ENCODE data around the gene PLXNB3. TPM values are rescaled to one million over a fixed set of nuclear protein-coding genes. Genes with fewer than 3 reads are reported as not detected.

PLXNB3 gene
- total and polyA plus RNA-seq, 10 donors = 0.48 to 2.8 (median 1.5) TPM

- 60 to 89% (median 85%) methylated on average over 1 to 8 of the region's 8 CpGs for WGBS, 5 donors
- no peak for DNase-seq
- TF ChIP-seq POLR2AphosphoS5 (IDR thresholded peaks at IDR 0.05) (peak in 1 of 3 donors; percentile 48), POLR2A (IDR thresholded peaks at IDR 0.05) (no peak), CTCF (IDR thresholded peaks at IDR 0.05 in 8 of 11, conservative IDR thresholded peaks at IDR 0.05 in 3 of 11) (no peak)
Observed at GRCh38 chrX:153801669-153802068, 37.6 kb downstream of the PLXNB3 start.

GRCh38 chrX:153802513-153803045, 38.5 kb downstream of the PLXNB3 start:
- TF ChIP-seq POLR2AphosphoS5 (IDR thresholded peaks at IDR 0.05) = no peak
- TF ChIP-seq POLR2A (IDR thresholded peaks at IDR 0.05) = no peak
- TF ChIP-seq CTCF (IDR thresholded peaks at IDR 0.05 in 8 of 11, conservative IDR thresholded peaks at IDR 0.05 in 3 of 11) = no peak
- Histone ChIP-seq H3K4me3 (no peak overlapping the region), H3K27ac (no peak overlapping the region), H3K9me3 (peaks cover 0 to 4% (median 0%) of the 10 kb centered on the region in 8 donors), H3K36me3 (peaks cover 0 to 20% (median 11%) of the 10 kb centered on the region in 6 donors), H3K27me3 (replicated peaks in 1 of 7) (peaks cover 0 to 4% (median 0%) of the 10 kb centered on the region in 7 donors), H3K4me1 (peaks cover 0 to under 1% (median 0%) of the 10 kb centered on the region in 6 donors)
- intact Hi-C loops (cut with DNase I; ENCODE audit: low total_unique reads) = no loop called here
- DNase-seq = no peak
- WGBS, 5 donors = 25 to 71% (median 64%) methylated on average over 11 to 14 of the region's 14 CpGs

More at GRCh38 chrX:153801669-153802068, 37.6 kb downstream of the PLXNB3 start:
- H3K9me3 ChIP-seq = peaks cover 0 to 4% (median 0%) of the 10 kb centered on the region in 8 donors
- no peak overlapping the region for H3K4me3 ChIP-seq
- H3K4me1 ChIP-seq = peaks cover 0 to 10% (median under 1%) of the 10 kb centered on the region in 6 donors
- peaks cover 0 to 29% (median 19%) of the 10 kb centered on the region in 6 donors for H3K36me3 ChIP-seq
- H3K27me3 ChIP-seq (replicated peaks in 1 of 7) = peaks cover 0 to 4% (median 0%) of the 10 kb centered on the region in 7 donors
- H3K27ac ChIP-seq = no peak overlapping the region
- intact Hi-C loops (cut with DNase I; ENCODE audit: low total_unique reads) = no loop called here

GRCh38 chrX:153803211-153804099, 39.4 kb downstream of the PLXNB3 start:
- 95 to 96% (median 96%) methylated on average over 48 to 87 of the region's 87 CpGs for WGBS, 5 donors
- intact Hi-C loops (cut with DNase I; ENCODE audit: low total_unique reads) = no loop called here
- Histone ChIP-seq H3K27ac (no peak overlapping the region), H3K27me3 (replicated peaks in 1 of 7) (peaks cover 0 to 4% (median 0%) of the 10 kb centered on the region in 7 donors), H3K4me3 (no peak overlapping the region), H3K4me1 (no peaks in the 10 kb centered on the region), H3K9me3 (no peaks in the 10 kb centered on the region), H3K36me3 (peaks cover 0 to 11% (median 5%) of the 10 kb centered on the region in 6 donors)
- no peak for TF ChIP-seq POLR2AphosphoS5 (IDR thresholded peaks at IDR 0.05)
- no peak for TF ChIP-seq CTCF (IDR thresholded peaks at IDR 0.05 in 8 of 11, conservative IDR thresholded peaks at IDR 0.05 in 3 of 11)
- no peak for DNase-seq

GRCh38 chrX:153804100-153804595, 40.1 kb downstream of the PLXNB3 start:
- intact Hi-C loops (cut with DNase I; ENCODE audit: low total_unique reads) = no loop called here
- Histone ChIP-seq H3K4me3 (no peak overlapping the region), H3K36me3 (peaks cover 0 to 4% (median 0%) of the 10 kb centered on the region in 6 donors), H3K27ac (no peak overlapping the region), H3K27me3 (replicated peaks in 1 of 7) (peaks cover 0 to 4% (median 0%) of the 10 kb centered on the region in 7 donors), H3K4me1 (no peaks in the 10 kb centered on the region), H3K9me3 (no peaks in the 10 kb centered on the region)
- DNase-seq = no peak
- WGBS, 5 donors = 93 to 96% (median 93%) methylated on average over 31 to 34 of the region's 34 CpGs; no CpG with 5 or more reads in 1 of the 5 donors
- TF ChIP-seq POLR2AphosphoS5 (IDR thresholded peaks at IDR 0.05) = no peak

All from spleen (tissue), 11 donors.